ENCODE results near the gene GNLY.
"Not testable (repeated sequence)": the region's sequence is repeated elsewhere in the genome, so short reads cannot be mapped to it uniquely, and the experiment has no call there.

GNLY gene

GRCh38 chr2:85706599-85707296 is 12.6 kb downstream of the GNLY start:
- in situ Hi-C loops (cut with HindIII; ENCODE audit: low sequenced_read_pairs), result loop anchor here (5.0 kb wide), 2 partner anchors 46 to 49 kb away; partner anchors contain the start of gene ATOH8

- in situ Hi-C loops (cut with HindIII; ENCODE audit: low sequenced_read_pairs), result loop anchor here (5.0 kb wide), 2 partner anchors 45 to 50 kb away; partner anchors contain the start of gene ATOH8
These were observed 13.1 kb downstream of the GNLY start for GRCh38 chr2:85707304-85707703.

- in situ Hi-C loops (cut with HindIII; ENCODE audit: low sequenced_read_pairs), result loop anchor here (5.0 kb wide), 2 partner anchors 44 to 51 kb away; partner anchors contain the start of gene ATOH8
These were observed 14.5 kb downstream of the GNLY start for GRCh38 chr2:85708641-85709040.

GRCh38 chr2:85709401-85709811 is 15.2 kb downstream of the GNLY start:
- in situ Hi-C loops (cut with HindIII; ENCODE audit: low sequenced_read_pairs), result loop anchor here (5.0 kb wide), 2 partner anchors 43 to 52 kb away; partner anchors contain the start of gene ATOH8

- in situ Hi-C loops (cut with HindIII; ENCODE audit: low sequenced_read_pairs), result no loop called here
These were observed 16.8 kb downstream of the GNLY start for GRCh38 chr2:85710687-85711577.

GRCh38 chr2:85711578-85712060 is 17.5 kb downstream of the GNLY start:
- in situ Hi-C loops (cut with HindIII; ENCODE audit: low sequenced_read_pairs), result no loop called here

GRCh38 chr2:85712336-85712735 is 18.2 kb downstream of the GNLY start:
- in situ Hi-C loops (cut with HindIII; ENCODE audit: low sequenced_read_pairs), result no loop called here

- in situ Hi-C loops (cut with HindIII; ENCODE audit: low sequenced_read_pairs), result no loop called here
These were observed 18.9 kb downstream of the GNLY start for GRCh38 chr2:85712849-85713612.

GRCh38 chr2:85713836-85714235 is 19.7 kb downstream of the GNLY start:
- in situ Hi-C loops (cut with HindIII; ENCODE audit: low sequenced_read_pairs), result no loop called here

- in situ Hi-C loops (cut with HindIII; ENCODE audit: low sequenced_read_pairs), result not testable (repeated sequence)
These were observed 20.3 kb downstream of the GNLY start for GRCh38 chr2:85714421-85714820.

- in situ Hi-C loops (cut with HindIII; ENCODE audit: low sequenced_read_pairs), result loop anchor here (5.0 kb wide), 2 partner anchors 87 to 367 kb away; no protein-coding TSS in a partner anchor
These were observed 20.7 kb downstream of the GNLY start for GRCh38 chr2:85714841-85715240.

GRCh38 chr2:85716346-85716914 is 22.3 kb downstream of the GNLY start:
- in situ Hi-C loops (cut with HindIII; ENCODE audit: low sequenced_read_pairs), result loop anchor here (5.0 kb wide), 2 partner anchors 86 to 366 kb away; no protein-coding TSS in a partner anchor

- in situ Hi-C loops (cut with HindIII; ENCODE audit: low sequenced_read_pairs), result loop anchor here (5.0 kb wide), 2 partner anchors 85 to 365 kb away; no protein-coding TSS in a partner anchor
These were observed 23.3 kb downstream of the GNLY start for GRCh38 chr2:85717308-85718008.

- in situ Hi-C loops (cut with HindIII; ENCODE audit: low sequenced_read_pairs), result loop anchor here (5.0 kb wide), 2 partner anchors 84 to 364 kb away; no protein-coding TSS in a partner anchor
These were observed 23.8 kb downstream of the GNLY start for GRCh38 chr2:85718009-85718391.

- in situ Hi-C loops (cut with HindIII; ENCODE audit: low sequenced_read_pairs), result loop anchor here (5.0 kb wide), 2 partner anchors 83 to 363 kb away; no protein-coding TSS in a partner anchor
These were observed 24.8 kb downstream of the GNLY start for GRCh38 chr2:85718885-85719492.

- in situ Hi-C loops (cut with HindIII; ENCODE audit: low sequenced_read_pairs), result loop anchor here (5.0 kb wide), 2 partner anchors 83 to 363 kb away; no protein-coding TSS in a partner anchor
These were observed 25.6 kb downstream of the GNLY start for GRCh38 chr2:85719609-85720240.

GRCh38 chr2:85720533-85720932 is 26.4 kb downstream of the GNLY start:
- in situ Hi-C loops (cut with HindIII; ENCODE audit: low sequenced_read_pairs), result no loop called here

GRCh38 chr2:85721641-85722040 is 27.5 kb downstream of the GNLY start:
- in situ Hi-C loops (cut with HindIII; ENCODE audit: low sequenced_read_pairs), result no loop called here

Measured in endothelial cell of hepatic sinusoid (primary cell).